ENCODE results near the gene RASGEF1C.

- TF ChIP-seq CTCF (IDR thresholded peaks at IDR 0.05) (no peak), POLR2A (IDR thresholded peaks at IDR 0.05) (no peak)
Observed at GRCh38 chr5:180059326-180059725, 149.7 kb downstream of the RASGEF1C start.

Data from prostate gland (tissue), 2 donors.